Fibroblast of villous mesenchyme (primary cell): Measurements from ENCODE around the gene CYP27B1. TPM values are rescaled to one million over a fixed set of nuclear protein-coding genes. Genes with fewer than 3 reads are reported as not detected.

Source experiments
- DNase-seq: peaks from one replicate; pipeline ENCODE4 v3.0.0-alpha.2; 2010; ENCODE audit warnings: low read depth
- H3K4me3 ChIP-seq: 2 replicates; pipeline ENCODE4 v1.5.1; 2011; ENCODE audit warnings: low read depth, mild to moderate bottlenecking, low read length
- CTCF ChIP-seq: IDR thresholded peaks from 2 replicates; pipeline ENCODE4 v1.5.1; 2012; ENCODE audit warnings: low read depth, mild to moderate bottlenecking, low read length; ENCODE audit not compliant: insufficient read depth
- total RNA-seq: library from RNA; depleted of rRNA; stranded (reverse); fragments of >200 nt; gene quantifications from 2 replicates; pipeline ENCODE4 v1.2.3, GENCODE V29; 2012

CYP27B1 gene
- total RNA-seq, 1 donor, result 3.0 TPM

DNA sequence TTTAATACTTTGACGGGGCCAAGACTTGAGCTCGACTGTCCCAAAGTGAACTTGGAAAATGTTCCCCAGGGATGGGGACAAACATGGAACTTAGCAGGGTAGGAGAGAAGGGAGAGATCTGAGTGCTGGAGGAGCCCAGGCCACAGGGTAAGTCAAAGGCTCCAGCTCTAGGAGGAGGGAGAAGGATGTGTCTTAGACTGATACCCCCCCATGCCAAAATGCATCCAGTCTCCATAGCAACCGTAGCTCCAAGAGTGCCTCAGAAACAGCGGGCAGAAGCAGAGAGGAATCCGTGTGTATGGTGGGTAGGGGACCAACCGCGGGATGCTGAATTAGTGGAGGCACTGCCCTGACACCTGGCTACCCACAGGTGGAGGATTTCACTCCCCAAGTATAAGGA lies 27.5 kb downstream of the CYP27B1 start:
- no peak for TF ChIP-seq CTCF
- no peak for DNase-seq
- no peak overlapping the region for H3K4me3 ChIP-seq

- no peak for DNase-seq
- peak within 1 kb of the TSS; percentile 15 for H3K4me3 ChIP-seq
- no peak for TF ChIP-seq CTCF
Measured at GRCh38 chr12:57738661-57739237, 28.1 kb downstream of the CYP27B1 start, which contains the start of gene AGAP2. Gene AGAP2 (minus strand): TSS chr12:57738742. CDS start chr12:57738246, 496 bp downstream.

GRCh38 chr12:57737467-57738460 lies 29.1 kb downstream of the CYP27B1 start:
- H3K4me3 ChIP-seq, result peak overlapping the region; percentile 15
- DNase-seq, result no peak
- TF ChIP-seq CTCF, result no peak

DNA sequence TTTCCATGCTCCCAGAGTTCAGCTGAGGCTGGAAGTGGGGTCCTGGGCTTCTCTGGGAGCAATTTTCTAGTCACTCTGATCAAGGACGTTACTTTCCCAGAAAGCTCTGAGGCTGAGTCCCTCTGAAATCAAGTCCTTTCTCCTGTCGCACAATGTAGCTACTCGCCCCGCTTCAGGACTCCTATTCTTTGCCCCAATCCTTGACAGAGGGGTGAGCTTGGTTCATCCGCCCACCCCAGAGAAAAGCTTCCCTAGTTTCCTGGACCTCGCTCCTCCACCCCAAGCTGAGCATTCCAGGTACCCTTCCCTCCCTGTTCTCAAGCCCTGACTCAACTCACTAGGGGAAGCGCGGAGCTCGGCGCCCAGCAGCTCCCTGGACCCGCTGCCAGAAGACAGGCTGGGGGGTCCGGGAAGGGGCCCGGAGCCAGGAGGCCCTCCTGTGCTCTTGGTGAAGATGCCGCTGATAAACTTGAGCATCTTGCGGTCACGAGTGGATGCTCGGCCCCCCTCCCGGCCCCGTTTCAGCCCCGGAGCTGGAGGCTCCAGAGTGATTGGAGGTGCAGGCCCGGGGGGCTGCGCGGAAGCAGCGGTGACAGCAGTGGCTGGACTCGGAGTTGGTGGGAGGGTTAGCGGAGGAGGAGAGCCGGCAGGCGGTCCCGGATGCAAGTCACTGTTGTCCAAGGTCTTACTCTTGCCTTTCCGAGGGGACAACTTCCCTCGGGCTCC lies 30.0 kb downstream of the CYP27B1 start:
- H3K4me3 ChIP-seq, result no peak overlapping the region
- TF ChIP-seq CTCF, result no peak
- DNase-seq, result no peak

DNA sequence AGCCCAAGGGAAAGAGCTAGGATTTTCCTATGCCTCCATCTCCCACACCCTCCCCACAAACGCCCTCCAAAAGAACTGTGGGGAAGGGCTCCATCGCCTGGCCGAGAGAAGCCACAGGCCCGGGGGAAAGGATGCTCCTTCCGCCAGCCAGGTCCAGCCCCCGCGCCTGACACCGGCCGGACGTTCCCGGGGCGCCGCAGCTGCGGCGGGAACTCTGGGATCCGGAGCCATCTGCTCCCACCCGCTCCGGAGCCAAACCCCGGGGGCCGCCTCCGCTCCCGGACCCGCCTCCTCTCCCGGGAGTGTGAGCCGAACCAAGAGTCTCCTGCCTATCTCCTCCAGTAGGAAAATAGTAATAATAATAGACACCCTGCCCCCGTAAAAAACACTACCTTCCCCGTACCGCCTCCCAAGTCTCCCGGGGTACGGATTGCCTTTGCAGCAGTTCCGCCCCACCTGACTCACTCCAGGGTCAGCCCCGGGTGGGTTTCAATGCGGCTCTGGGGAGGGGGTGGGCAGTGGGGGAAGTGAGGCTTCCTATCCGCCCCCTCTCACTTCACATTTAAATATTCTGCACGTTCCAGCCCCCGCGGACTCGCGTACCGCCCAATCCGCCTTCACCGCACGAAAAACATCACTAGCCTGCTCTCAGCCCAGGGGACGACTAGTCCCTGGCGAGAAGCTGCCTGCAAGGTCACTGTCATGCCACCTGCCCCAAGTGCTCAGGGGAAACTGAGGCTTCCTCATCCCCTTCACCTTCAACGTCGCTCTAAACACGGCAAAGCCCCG lies 30.7 kb downstream of the CYP27B1 start:
- TF ChIP-seq CTCF, result peak; percentile 46
- peak overlapping the region; percentile 3 for H3K4me3 ChIP-seq
- peak; percentile 37 for DNase-seq
